ENCODE results near the gene FPGS.

GRCh38 chr9:127776924-127777289 is 25.8 kb upstream of the FPGS start:
- TF ChIP-seq GATA2 (IDR thresholded peaks at IDR 0.05; ENCODE audit: low read depth, low read length) (no peak), GATA3 (IDR thresholded peaks at IDR 0.05; ENCODE audit: low read depth, low read length) (no peak)

All from SH-SY5Y (cell line).